Vagina (tissue), 2 donors: ENCODE measurements around the gene LDHA.
A peak's percentile ranks its signal among the peaks of the same experiment; 100 is the strongest.

ENCODE experiments used
- CTCF ChIP-seq, 3 experiments: fragments of 450-650 bp in 2 of 3; fragments of 200-600 bp in 1 of 3; sonication (generic) in 1 of 3; IDR thresholded peaks; one replicate each; pipeline ENCODE4 v1.5.1; 2017 to 2019; ENCODE audit warnings: antibody characterized with exemption in 3 of 3, mild to moderate bottlenecking in 2 of 3, moderate library complexity in 2 of 3
- POLR2AphosphoS5 ChIP-seq, 2 donors: sonication (generic); formaldehyde crosslinking; IDR thresholded peaks; one replicate each; pipeline ENCODE4 v1.9.0; 2017; ENCODE audit warnings: antibody characterized with exemption in 2 of 2, mild to moderate bottlenecking in 2 of 2, low read depth in 1 of 2; ENCODE audit not compliant: insufficient read depth in 1 of 2

- TF ChIP-seq CTCF (IDR thresholded peaks at IDR 0.05) (no peak), POLR2AphosphoS5 (IDR thresholded peaks at IDR 0.05; ENCODE audit: insufficient read depth in 1 of 2, low read depth in 1 of 2) (peak; percentile 96 to 100)
These were observed 1.6 kb downstream of the LDHA start for GRCh38 chr11:18395735-18396504.
